ENCODE data around the gene MAK.
"Not testable (repeated sequence)": the region's sequence is repeated elsewhere in the genome, so short reads cannot be mapped to it uniquely, and the experiment has no call there.

Gene MAK

DNA sequence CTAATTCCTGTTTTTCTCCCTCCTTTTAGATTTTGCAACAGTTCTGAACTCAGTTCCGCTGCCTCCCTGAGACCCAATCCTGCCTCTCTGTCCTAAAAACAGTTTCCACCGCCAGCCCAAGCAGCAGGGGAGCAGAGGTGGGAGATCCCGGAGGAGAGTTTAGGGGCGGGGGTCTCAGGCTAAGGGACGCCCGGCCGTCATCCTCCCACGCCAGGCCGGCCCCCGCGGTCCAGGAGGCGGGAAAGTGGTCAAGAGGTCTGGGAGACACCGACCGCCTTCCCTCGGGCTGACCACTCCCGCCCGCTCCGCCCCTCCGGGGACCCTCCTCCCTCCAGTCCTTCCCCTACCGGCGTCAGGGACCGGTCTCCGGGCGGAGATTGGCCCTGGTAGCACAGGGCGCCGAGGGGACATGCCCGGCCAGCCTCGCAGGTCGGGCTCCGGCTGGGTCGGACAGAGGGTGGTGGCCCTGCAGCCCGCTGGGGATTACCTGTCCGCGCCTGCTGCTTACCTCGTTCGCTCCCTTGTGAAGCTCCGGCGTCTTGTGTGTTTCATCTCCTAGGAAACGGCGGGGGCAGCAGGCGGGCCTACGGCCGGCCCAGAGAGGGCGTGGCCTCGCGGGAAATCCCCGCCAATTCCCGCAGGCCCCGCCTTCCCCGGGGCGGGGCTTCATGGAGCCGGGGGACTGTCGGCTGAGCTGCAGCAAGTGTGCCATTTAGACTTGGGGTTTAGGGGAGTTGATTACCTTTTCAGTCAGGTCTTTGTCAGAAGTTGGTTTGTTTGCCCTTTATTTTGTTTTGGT, at the start of gene MAK:
Gene MAK (minus strand): TSS at position 545 of the 799 bp plus-strand sequence. CDS start 7,891 bp downstream, outside the sequence.
- DNase-seq = peak; percentile 73 to 86 (median 80)

DNA sequence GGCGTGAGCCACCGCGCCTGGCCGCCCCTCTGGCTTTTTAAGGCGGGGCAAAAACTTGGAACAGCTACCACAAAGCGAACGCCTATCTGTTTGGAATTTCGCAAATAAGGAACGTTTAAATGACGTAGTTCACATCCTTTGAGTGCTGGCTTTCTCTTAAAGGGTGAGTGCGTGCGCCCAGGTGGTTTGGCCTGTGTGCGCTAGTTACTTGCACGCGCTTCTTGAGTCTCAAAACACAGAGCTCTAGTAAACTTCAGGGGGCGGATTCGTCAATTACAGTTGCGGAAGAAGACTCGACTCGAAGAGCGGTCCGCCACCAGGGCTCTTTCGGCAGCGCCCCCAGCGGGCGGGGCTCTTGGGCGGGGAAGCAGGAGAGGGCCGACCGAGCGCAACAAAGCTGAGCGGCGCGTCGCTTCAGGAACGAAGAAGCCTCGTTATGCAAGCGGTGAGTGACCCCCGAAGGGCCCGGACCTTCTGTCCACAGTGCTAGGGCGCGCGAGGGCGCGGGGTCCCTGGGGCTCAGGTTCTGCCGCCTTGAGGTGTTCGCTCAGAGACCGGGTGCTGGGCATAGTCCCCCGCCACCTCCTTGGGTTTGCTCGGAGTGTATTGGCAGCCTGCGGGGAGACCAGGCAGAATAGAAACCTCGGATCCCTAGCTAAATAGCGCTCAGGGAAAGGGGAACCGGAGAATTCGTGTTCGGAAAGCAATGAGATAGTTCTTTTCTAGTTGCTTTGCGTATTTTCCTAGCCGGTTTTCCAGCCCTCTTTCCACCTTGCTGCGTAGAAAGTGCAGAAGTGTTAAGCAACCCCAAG, 48.6 kb upstream of the MAK start, which contains the start of gene SYCP2L:
Gene SYCP2L (plus strand): TSS at position 362 of the 812 bp plus-strand sequence. CDS start 75 bp downstream, at position 437.
- DNase-seq = peak in 1 of 6 experiments; percentile 2

DNA sequence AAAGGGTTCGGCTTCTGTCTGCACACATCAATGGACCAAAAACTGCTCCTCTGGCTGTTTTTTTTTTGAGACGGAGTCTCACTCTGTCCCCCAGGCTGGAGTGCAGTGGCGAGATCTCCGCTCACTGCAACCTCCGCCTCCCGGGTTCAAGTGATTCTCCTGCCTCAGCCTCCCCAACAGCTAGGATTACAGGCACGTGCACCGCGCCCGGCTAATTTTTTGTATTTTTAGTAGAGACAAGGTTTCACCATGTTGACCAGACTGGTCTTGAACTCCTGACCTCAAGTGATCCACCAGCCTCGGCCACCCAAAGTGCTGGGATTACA, 48.0 kb upstream of the MAK start:
- DNase-seq = not testable (repeated sequence)

GRCh38 chr6:10884245-10884972, 46.1 kb upstream of the MAK start:
- no peak for DNase-seq

GRCh38 chr6:10883312-10884244, 45.2 kb upstream of the MAK start:
- no peak for DNase-seq

- DNase-seq = no peak
These were observed 44.4 kb upstream of the MAK start for GRCh38 chr6:10882657-10883171.

DNA sequence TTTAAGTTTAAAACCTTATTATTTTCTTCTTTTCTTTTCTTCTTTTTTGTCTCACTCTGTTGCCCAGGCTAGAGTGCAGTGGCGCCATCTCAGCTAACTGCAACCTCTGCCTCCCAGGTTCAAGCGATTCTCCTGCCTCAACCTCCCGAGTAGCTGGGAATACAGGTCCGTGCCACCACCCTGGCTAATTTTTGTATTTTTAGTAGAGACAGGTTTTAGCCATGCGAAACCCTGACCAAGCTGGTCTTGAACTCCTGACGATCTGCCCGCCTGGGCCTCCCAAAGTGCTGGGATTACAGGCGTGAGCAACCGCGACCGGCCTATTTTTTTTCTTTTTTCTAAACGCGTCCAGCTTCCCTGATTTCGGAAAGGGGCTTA, 43.9 kb upstream of the MAK start:
- not testable (repeated sequence) for DNase-seq

GRCh38 chr6:10880366-10880765, 42.0 kb upstream of the MAK start:
- no peak for DNase-seq

GRCh38 chr6:10877871-10878270, 39.5 kb upstream of the MAK start:
- no peak for DNase-seq

- DNase-seq = no peak
These were observed 38.7 kb upstream of the MAK start for GRCh38 chr6:10877012-10877411.

DNA sequence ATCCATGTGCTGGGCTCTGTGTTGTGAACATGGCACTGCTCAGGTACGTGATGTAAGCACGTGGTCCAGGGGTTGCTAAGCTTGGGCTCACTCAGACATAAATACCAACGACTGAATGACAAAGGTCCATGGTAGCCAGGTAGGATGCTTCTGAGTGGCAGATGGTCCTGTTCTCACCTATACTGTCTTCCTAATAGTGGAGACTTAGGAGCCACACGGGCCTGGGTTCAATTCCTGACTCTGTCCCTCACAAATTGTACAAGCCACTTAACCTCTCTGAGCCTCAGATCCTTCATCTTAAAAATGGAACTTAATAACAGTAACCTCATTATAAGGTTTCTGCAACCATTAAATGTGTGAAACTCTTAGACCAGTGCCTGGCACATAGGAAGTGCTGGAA, 36.7 kb upstream of the MAK start:
- DNase-seq = no peak

- no peak for DNase-seq
These were observed 35.9 kb upstream of the MAK start for GRCh38 chr6:10874207-10874606.

- no peak for DNase-seq
These were observed 35.0 kb upstream of the MAK start for GRCh38 chr6:10873374-10873773.

- DNase-seq = no peak
These were observed 29.6 kb upstream of the MAK start for GRCh38 chr6:10867952-10868351.

GRCh38 chr6:10866709-10867108, 28.4 kb upstream of the MAK start:
- not testable (repeated sequence) for DNase-seq

GRCh38 chr6:10863031-10863430, 24.7 kb upstream of the MAK start:
- DNase-seq = not testable (repeated sequence)

DNA sequence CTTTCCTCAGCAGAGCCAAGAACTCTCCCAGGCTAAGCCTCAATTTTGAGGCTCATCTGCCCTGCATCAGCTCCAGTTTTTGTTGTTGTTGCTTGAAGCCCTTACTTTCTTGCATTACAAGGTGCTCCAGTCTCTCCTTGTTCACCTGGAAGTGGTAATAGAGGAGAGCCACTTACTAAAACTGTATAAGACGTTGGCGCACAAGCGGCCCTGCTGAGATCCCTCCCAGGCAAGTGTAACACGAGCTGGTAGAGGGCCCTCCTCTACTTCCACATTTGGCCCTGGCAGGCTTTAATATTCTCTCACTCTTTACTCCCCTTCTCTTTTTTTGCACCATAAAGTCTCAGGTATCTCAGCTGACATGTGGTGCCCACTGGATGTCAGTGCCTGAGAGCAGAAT, 24.0 kb upstream of the MAK start:
- DNase-seq = no peak

DNA sequence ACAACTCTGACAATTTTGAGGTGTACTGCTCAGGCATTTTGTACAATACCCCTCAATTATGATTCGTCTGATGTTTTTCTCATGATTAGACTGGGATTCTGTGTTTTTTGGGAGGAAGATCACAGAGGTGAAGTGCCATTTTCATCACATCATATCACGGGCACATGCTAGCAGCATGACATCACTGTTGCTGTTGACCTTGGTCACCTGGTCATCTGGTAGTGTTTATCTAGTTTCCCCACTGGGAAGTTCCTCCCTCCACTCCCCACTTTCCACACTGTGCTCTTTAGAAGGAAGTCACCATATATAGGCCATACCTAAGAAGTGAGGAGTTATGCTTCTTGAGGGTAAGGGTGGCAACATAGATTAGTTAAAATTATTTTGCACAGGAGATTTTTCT, 22.7 kb upstream of the MAK start:
- no peak for DNase-seq

GRCh38 chr6:10857259-10857658, 18.9 kb upstream of the MAK start:
- no peak for DNase-seq

- no peak for DNase-seq
These were observed 16.7 kb upstream of the MAK start for GRCh38 chr6:10854922-10855632.

- not testable (repeated sequence) for DNase-seq
These were observed 15.5 kb upstream of the MAK start for GRCh38 chr6:10853849-10854300.

Measured in stimulated activated naive CD4-positive, alpha-beta T cell (primary cell).